CD8-positive, alpha-beta memory T cell (primary cell): Measurements from ENCODE around the gene GMPPB. TPM values are rescaled to one million over a fixed set of nuclear protein-coding genes. Genes with fewer than 3 reads are reported as not detected.

Experiments
- CTCF ChIA-PET: fragments of 350-600 bp; sonication (Branson Sonifier 250); formaldehyde crosslinking; loops from one replicate; lab custom pipeline; 2021; ENCODE audit warnings: antibody characterized with exemption; lab: Charles Lee
- POLR2A ChIA-PET: fragments of 350-600 bp; sonication (Branson Sonifier 250); formaldehyde crosslinking; loops from one replicate; lab custom pipeline; 2021; ENCODE audit warnings: antibody characterized with exemption; lab: Charles Lee
- DNase-seq, 5 donors: peaks; one replicate each; pipeline versions ENCODE4 v3.0.0 to v3.0.0-alpha.2; 2020 to 2022; ENCODE audit warnings: mixed read lengths in 1 of 5
- H3K27ac ChIP-seq: one replicate; pipeline ENCODE4 v1.7.0; 2013; ENCODE audit warnings: low read depth, mild to moderate bottlenecking, low read length, moderate library complexity
- H3K27me3 ChIP-seq: 2 replicates; pipeline ENCODE4 v1.7.0; 2013; ENCODE audit warnings: low read length, mild to moderate bottlenecking; ENCODE audit not compliant: insufficient read depth, poor library complexity, severe bottlenecking
- H3K36me3 ChIP-seq: 2 replicates; pipeline ENCODE4 v1.7.0; 2013; ENCODE audit warnings: mild to moderate bottlenecking, low read length, moderate library complexity; ENCODE audit not compliant: insufficient read depth
- H3K4me1 ChIP-seq: 2 replicates; pipeline ENCODE4 v1.7.0; 2013; ENCODE audit warnings: mild to moderate bottlenecking, low read length, moderate library complexity; ENCODE audit not compliant: insufficient read depth
- H3K4me3 ChIP-seq: 2 replicates; pipeline ENCODE4 v1.7.0; 2013; ENCODE audit warnings: mild to moderate bottlenecking, low read length
- H3K9me3 ChIP-seq: 2 replicates; pipeline ENCODE4 v1.7.0; 2013; ENCODE audit warnings: mild to moderate bottlenecking, low read length
- H3K27ac Mint-ChIP-seq, 8 donors: one replicate each; pipeline ENCODE4 v1.8.0; 2020 to 2021; ENCODE audit warnings: mixed read lengths in 8 of 8, mild to moderate bottlenecking in 6 of 8, inconsistent platforms in 3 of 8, moderate library complexity in 3 of 8
- H3K27me3 Mint-ChIP-seq, 2 donors: one replicate each; pipeline ENCODE4 v1.8.0; 2020 to 2021; ENCODE audit warnings: mixed read lengths in 2 of 2, mild to moderate bottlenecking in 1 of 2, moderate library complexity in 1 of 2
- H3K36me3 Mint-ChIP-seq, 3 donors: one replicate each; pipeline ENCODE4 v1.8.0; 2020 to 2021; ENCODE audit warnings: mixed read lengths in 3 of 3, inconsistent platforms in 1 of 3, mild to moderate bottlenecking in 1 of 3
- H3K4me1 Mint-ChIP-seq, 3 donors: one replicate each; pipeline ENCODE4 v1.8.0; 2020 to 2021; ENCODE audit warnings: mixed read lengths in 3 of 3, inconsistent platforms in 1 of 3, mild to moderate bottlenecking in 1 of 3
- H3K4me3 Mint-ChIP-seq, 7 donors: one replicate each; pipeline ENCODE4 v1.8.0; 2020 to 2021; ENCODE audit warnings: mixed read lengths in 7 of 7, mild to moderate bottlenecking in 6 of 7, moderate library complexity in 4 of 7, inconsistent platforms in 2 of 7
- H3K9me3 Mint-ChIP-seq, 5 donors: one replicate each; pipeline ENCODE4 v1.8.0; 2020 to 2022; ENCODE audit warnings: mixed read lengths in 5 of 5, mild to moderate bottlenecking in 3 of 5, moderate library complexity in 2 of 5, inconsistent platforms in 1 of 5
- polyA plus RNA-seq: library from polyadenylated mRNA; unstranded; fragments of 300-500 nt; fragmentation: Illumina TruSeq; gene quantifications from one replicate; pipeline ENCODE4 v1.2.3, GENCODE V29; 2021
- total RNA-seq, 2 experiments: library from RNA; stranded (reverse); gene quantifications; one replicate each; pipeline ENCODE4 v1.2.3, GENCODE V29; 2021

Gene GMPPB
- total RNA-seq: 10 to 100 TPM; 52.6 to 53.8 TPM
- 24.6 TPM for polyA plus RNA-seq

GRCh38 chr3:49723628-49724551 lies at the start of gene GMPPB:
Gene GMPPB (minus strand): TSS chr3:49723951. CDS start chr3:49723726, 225 bp downstream.
- H3K4me3 ChIP-seq: peak within 1 kb of the TSS; percentile 99
- H3K36me3 Mint-ChIP-seq: peaks cover 0 to 64% (median 0%) of the 10 kb centered on the region in 3 donors
- no peaks in the 10 kb centered on the region for H3K27me3 ChIP-seq
- H3K27me3 Mint-ChIP-seq: peaks cover 0 to 2% of the 10 kb centered on the region in 2 donors
- peak within 1 kb of the TSS; percentile 92 to 99 (median 98) for H3K27ac Mint-ChIP-seq
- H3K9me3 ChIP-seq: no peaks in the 10 kb centered on the region
- peaks cover 25 to 47% (median 36%) of the 10 kb centered on the region in 3 donors for H3K4me1 Mint-ChIP-seq
- H3K9me3 Mint-ChIP-seq: no peaks in the 10 kb centered on the region
- peaks cover 21% of the 10 kb centered on the region for H3K4me1 ChIP-seq
- CTCF ChIA-PET: interaction anchor here (0.7 to 1.3 kb wide), 5 partner anchors 21 to 184 kb away, joined by 3 read pairs; no protein-coding TSS in a partner anchor
- DNase-seq: peak; percentile 88 to 92 (median 90)
- H3K4me3 Mint-ChIP-seq: peak within 1 kb of the TSS; percentile 91 to 96 (median 95)
- H3K36me3 ChIP-seq: no peaks in the 10 kb centered on the region
- H3K27ac ChIP-seq: peak within 1 kb of the TSS; percentile 97
- POLR2A ChIA-PET: interaction anchor here (0.6 kb wide), 1 partner anchor 45 kb away, joined by 3 read pairs; no protein-coding TSS in a partner anchor

GRCh38 chr3:49772703-49773102 lies 49.0 kb upstream of the GMPPB start:
- no peak overlapping the region for H3K4me3 ChIP-seq
- H3K27ac ChIP-seq: no peak overlapping the region
- no peak for DNase-seq
- ChIA-PET CTCF (interaction anchor here (0.7 to 0.9 kb wide), 2 partner anchors 11 to 15 kb away, joined by 3 to 4 read pairs; no protein-coding TSS in a partner anchor), POLR2A (no interaction called here)
- no peaks in the 10 kb centered on the region for H3K27me3 ChIP-seq
- H3K4me1 ChIP-seq: no peaks in the 10 kb centered on the region
- Mint-ChIP-seq H3K27me3 (no peaks in the 10 kb centered on the region), H3K9me3 (no peaks in the 10 kb centered on the region), H3K4me3 (no peak overlapping the region), H3K27ac (peak overlapping the region in 1 of 8 donors; percentile 29), H3K4me1 (peaks cover 38 to 66% (median 54%) of the 10 kb centered on the region in 3 donors), H3K36me3 (peaks cover 0 to 42% (median 3%) of the 10 kb centered on the region in 3 donors)
- H3K9me3 ChIP-seq: no peaks in the 10 kb centered on the region
- H3K36me3 ChIP-seq: peaks cover 6% of the 10 kb centered on the region

GRCh38 chr3:49771340-49771938 lies 47.7 kb upstream of the GMPPB start:
- Mint-ChIP-seq H3K27ac (peak overlapping the region in 2 of 8 donors; percentile 17 to 84), H3K27me3 (no peaks in the 10 kb centered on the region), H3K4me1 (peaks cover 35 to 61% (median 55%) of the 10 kb centered on the region in 3 donors), H3K4me3 (peak overlapping the region in 1 of 7 donors; percentile 32), H3K9me3 (no peaks in the 10 kb centered on the region), H3K36me3 (peaks cover 0 to 35% (median 3%) of the 10 kb centered on the region in 3 donors)
- ChIA-PET CTCF (no interaction called here), POLR2A (interaction anchor here (0.6 kb wide), 1 partner anchor 46 kb away, joined by 7 read pairs; no protein-coding TSS in a partner anchor)
- Histone ChIP-seq H3K27me3 (no peaks in the 10 kb centered on the region), H3K4me3 (no peak overlapping the region), H3K36me3 (peaks cover 6% of the 10 kb centered on the region), H3K27ac (no peak overlapping the region), H3K4me1 (no peaks in the 10 kb centered on the region), H3K9me3 (no peaks in the 10 kb centered on the region)
- no peak for DNase-seq

GRCh38 chr3:49769926-49770325 lies 46.2 kb upstream of the GMPPB start:
- no peaks in the 10 kb centered on the region for H3K9me3 ChIP-seq
- no peaks in the 10 kb centered on the region for H3K27me3 ChIP-seq
- POLR2A ChIA-PET: no interaction called here
- H3K4me3 ChIP-seq: no peak overlapping the region
- peak overlapping the region in 2 of 8 donors; percentile 9 to 42 for H3K27ac Mint-ChIP-seq
- CTCF ChIA-PET: interaction anchor here (1.1 kb wide), 1 partner anchor 12 kb away, joined by 3 read pairs; no protein-coding TSS in a partner anchor
- H3K4me1 ChIP-seq: no peaks in the 10 kb centered on the region
- DNase-seq: no peak
- H3K36me3 Mint-ChIP-seq: peaks cover 0 to 30% (median 3%) of the 10 kb centered on the region in 3 donors
- no peak overlapping the region for H3K4me3 Mint-ChIP-seq
- H3K27me3 Mint-ChIP-seq: no peaks in the 10 kb centered on the region
- peaks cover 33 to 56% (median 46%) of the 10 kb centered on the region in 3 donors for H3K4me1 Mint-ChIP-seq
- no peaks in the 10 kb centered on the region for H3K9me3 Mint-ChIP-seq
- H3K27ac ChIP-seq: no peak overlapping the region
- peaks cover 6% of the 10 kb centered on the region for H3K36me3 ChIP-seq

GRCh38 chr3:49769286-49769915 lies 45.6 kb upstream of the GMPPB start:
- Histone ChIP-seq H3K4me1 (no peaks in the 10 kb centered on the region), H3K4me3 (no peak overlapping the region), H3K9me3 (no peaks in the 10 kb centered on the region), H3K27ac (no peak overlapping the region), H3K27me3 (no peaks in the 10 kb centered on the region), H3K36me3 (peaks cover 6% of the 10 kb centered on the region)
- ChIA-PET POLR2A (interaction anchor here (0.6 kb wide), 1 partner anchor 45 kb away, joined by 3 read pairs; no protein-coding TSS in a partner anchor), CTCF (interaction anchor here (1.1 kb wide), 1 partner anchor 13 kb away, joined by 3 read pairs; no protein-coding TSS in a partner anchor)
- Mint-ChIP-seq H3K4me3 (no peak overlapping the region), H3K27ac (peak overlapping the region in 4 of 8 donors; percentile 7 to 42 (median 17)), H3K4me1 (peaks cover 32 to 56% (median 46%) of the 10 kb centered on the region in 3 donors), H3K36me3 (peaks cover 0 to 33% (median 0%) of the 10 kb centered on the region in 3 donors), H3K27me3 (no peaks in the 10 kb centered on the region), H3K9me3 (no peaks in the 10 kb centered on the region)
- DNase-seq: no peak

GRCh38 chr3:49763981-49764380 lies 40.2 kb upstream of the GMPPB start:
- H3K4me3 ChIP-seq: no peak overlapping the region
- Mint-ChIP-seq H3K4me1 (peaks cover 19 to 40% (median 26%) of the 10 kb centered on the region in 3 donors), H3K9me3 (no peaks in the 10 kb centered on the region), H3K4me3 (no peak overlapping the region), H3K27me3 (no peaks in the 10 kb centered on the region), H3K27ac (no peak overlapping the region), H3K36me3 (peaks cover 0 to 37% (median 0%) of the 10 kb centered on the region in 3 donors)
- no peak for DNase-seq
- POLR2A ChIA-PET: no interaction called here
- CTCF ChIA-PET: no interaction called here
- no peak overlapping the region for H3K27ac ChIP-seq
- no peaks in the 10 kb centered on the region for H3K27me3 ChIP-seq
- no peaks in the 10 kb centered on the region for H3K4me1 ChIP-seq
- no peaks in the 10 kb centered on the region for H3K36me3 ChIP-seq
- no peaks in the 10 kb centered on the region for H3K9me3 ChIP-seq

GRCh38 chr3:49761661-49762060 lies 37.9 kb upstream of the GMPPB start:
- CTCF ChIA-PET: no interaction called here
- POLR2A ChIA-PET: no interaction called here

More at GRCh38 chr3:49761661-49762060, 37.9 kb upstream of the GMPPB start:
- no peak for DNase-seq
- Histone ChIP-seq H3K4me3 (no peak overlapping the region), H3K36me3 (no peaks in the 10 kb centered on the region), H3K27ac (no peak overlapping the region), H3K9me3 (no peaks in the 10 kb centered on the region), H3K27me3 (no peaks in the 10 kb centered on the region), H3K4me1 (no peaks in the 10 kb centered on the region)
- Mint-ChIP-seq H3K9me3 (no peaks in the 10 kb centered on the region), H3K27me3 (no peaks in the 10 kb centered on the region), H3K36me3 (peaks cover 0 to 37% (median 0%) of the 10 kb centered on the region in 3 donors), H3K27ac (no peak overlapping the region), H3K4me1 (peaks cover 19 to 53% (median 27%) of the 10 kb centered on the region in 3 donors), H3K4me3 (no peak overlapping the region)
